HG03066 (cell line): ENCODE data around the gene RIN1.
"Not testable (repeated sequence)": the region's sequence is repeated elsewhere in the genome, so short reads cannot be mapped to it uniquely, and the experiment has no call there.

Source experiments
- ATAC-seq: cut with Tn5 transposase; IDR thresholded peaks from one replicate; pipeline ENCODE4 v1.9.1; 2021; ENCODE audit warnings: low read depth; ENCODE audit not compliant: unreplicated experiment

The RIN1 gene

GRCh38 chr11:66321606-66322005 lies 14.6 kb downstream of the RIN1 start:
- ATAC-seq, result no peak

- not testable (repeated sequence) for ATAC-seq
Measured at GRCh38 chr11:66320748-66321147, 15.5 kb downstream of the RIN1 start.

- ATAC-seq, result not testable (repeated sequence)
Measured at GRCh38 chr11:66320289-66320688, 15.9 kb downstream of the RIN1 start.

- no peak for ATAC-seq
Measured at GRCh38 chr11:66318600-66318970, 17.6 kb downstream of the RIN1 start.

- ATAC-seq, result no peak
Measured at GRCh38 chr11:66317723-66318599, 18.3 kb downstream of the RIN1 start.

- no peak for ATAC-seq
Measured at GRCh38 chr11:66317322-66317722, 18.9 kb downstream of the RIN1 start.

GRCh38 chr11:66316849-66317251 lies 19.4 kb downstream of the RIN1 start, which contains the start of gene CD248:
TSS of gene CD248 (minus strand) at chr11:66317044. CDS start at chr11:66317027, 17 bp downstream.
- ATAC-seq, result no peak

GRCh38 chr11:66315921-66316811 lies 20.1 kb downstream of the RIN1 start:
- no peak for ATAC-seq

- ATAC-seq, result no peak
Measured at GRCh38 chr11:66315498-66315885, 20.7 kb downstream of the RIN1 start.

- no peak for ATAC-seq
Measured at GRCh38 chr11:66314561-66315497, 21.4 kb downstream of the RIN1 start.

- no peak for ATAC-seq
Measured at GRCh38 chr11:66314186-66314501, 22.1 kb downstream of the RIN1 start.

GRCh38 chr11:66313321-66314185 lies 22.7 kb downstream of the RIN1 start:
- ATAC-seq, result no peak

- peak; percentile 60 for ATAC-seq
Measured at GRCh38 chr11:66312549-66313320, 23.5 kb downstream of the RIN1 start.

GRCh38 chr11:66311965-66312548 lies 24.2 kb downstream of the RIN1 start:
- peak; percentile 65 for ATAC-seq

GRCh38 chr11:66311470-66311964 lies 24.7 kb downstream of the RIN1 start:
- ATAC-seq, result peak; percentile 44

GRCh38 chr11:66310803-66311440 lies 25.3 kb downstream of the RIN1 start:
- not testable (repeated sequence) for ATAC-seq

- no peak for ATAC-seq
Measured at GRCh38 chr11:66310324-66310723, 25.9 kb downstream of the RIN1 start.

- ATAC-seq, result no peak
Measured at GRCh38 chr11:66309475-66309874, 26.8 kb downstream of the RIN1 start.
